H7 (cell line): Measurements from ENCODE around the gene CA4. TPM values are rescaled to one million over a fixed set of nuclear protein-coding genes. Genes with fewer than 3 reads are reported as not detected.
"Not testable (repeated sequence)": the region's sequence is repeated elsewhere in the genome, so short reads cannot be mapped to it uniquely, and the experiment has no call there.

Experiments used
- DNase-seq: peaks from one replicate; pipeline ENCODE4 v3.0.0; 2012
- H3K27me3 ChIP-seq: 2 replicates; pipeline ENCODE4 v1.6.0; 2011; ENCODE audit warnings: mild to moderate bottlenecking, low read length; ENCODE audit not compliant: control insufficient read depth, insufficient read depth
- H3K36me3 ChIP-seq: replicated peaks from 2 replicates; pipeline ENCODE4 v1.5.1; 2011; ENCODE audit warnings: low read length; ENCODE audit not compliant: control insufficient read depth, insufficient read depth
- H3K4me3 ChIP-seq: 2 replicates; pipeline ENCODE4 v1.5.1; 2011; ENCODE audit warnings: low read depth, mild to moderate bottlenecking, control low read depth, low read length, moderate library complexity; ENCODE audit not compliant: insufficient read depth
- total RNA-seq: library from RNA; depleted of rRNA; stranded (reverse); fragments of >200 nt; shearing (Covaris generic); gene quantifications from 2 replicates; pipeline ENCODE4 v1.2.3, GENCODE V29; 2014; rRNA removed

The CA4 gene
- total RNA-seq, 1 experiment from 2014 or later = 0.69 TPM

GRCh38 chr17:60193482-60193881, 43.7 kb downstream of the CA4 start:
- no peak for DNase-seq
- Histone ChIP-seq H3K36me3 (peaks cover 11% of the 10 kb centered on the region), H3K4me3 (no peak overlapping the region), H3K27me3 (no peaks in the 10 kb centered on the region)

- not testable (repeated sequence) for DNase-seq, H3K27me3 ChIP-seq, H3K4me3 ChIP-seq
- peaks cover 11% of the 10 kb centered on the region for H3K36me3 ChIP-seq
Measured at GRCh38 chr17:60194141-60194540, 44.4 kb downstream of the CA4 start.

GRCh38 chr17:60198630-60199029, 48.9 kb downstream of the CA4 start:
- H3K36me3 ChIP-seq, H3K4me3 ChIP-seq, H3K27me3 ChIP-seq, DNase-seq: not testable (repeated sequence)

- H3K36me3 ChIP-seq, H3K27me3 ChIP-seq, H3K4me3 ChIP-seq, DNase-seq: not testable (repeated sequence)
Measured at GRCh38 chr17:60205782-60206181, 56.0 kb downstream of the CA4 start.

GRCh38 chr17:60208302-60208701, 58.5 kb downstream of the CA4 start:
- not testable (repeated sequence) for H3K27me3 ChIP-seq, H3K36me3 ChIP-seq, DNase-seq

More at GRCh38 chr17:60208302-60208701, 58.5 kb downstream of the CA4 start:
- not testable (repeated sequence) for H3K4me3 ChIP-seq

Other genes starting within 250 kb of the CA4 start
- gene RNFT1, start 185.2 kb upstream of the CA4 start, total RNA-seq = 4.5 TPM in 2 replicates
- gene HEATR6, start 71.1 kb upstream of the CA4 start, total RNA-seq = 21.1 and 21.6 TPM in 2 replicates
- gene USP32, start 242.2 kb downstream of the CA4 start, total RNA-seq = 60.2 and 91.5 TPM in 2 replicates